HEK293 (cell line): ENCODE results near the gene ARHGAP22.

Experiments
- CTCF ChIA-PET: fragments of 350-600 bp; formaldehyde crosslinking; extraction: SDS; loops from one replicate; lab custom pipeline; 2021; ENCODE audit warnings: antibody characterized with exemption; lab: Yijun Ruan, JAX
- POLR2A ChIA-PET: fragments of 300-600 bp; formaldehyde crosslinking; extraction: SDS; loops from one replicate; lab custom pipeline; 2020; ENCODE audit warnings: antibody characterized with exemption, inconsistent platforms; lab: Yijun Ruan, JAX
- H3K27ac ChIP-seq: fragments of 200-500 bp; sonication (Bioruptor generic); 2 replicates; pipeline ENCODE4 v1.5.1; 2014; ENCODE audit warnings: low read depth, low read length, control low read depth, inconsistent platforms; ENCODE audit errors: extremely low read depth
- H3K36me3 ChIP-seq, 2 experiments: fragments of 200-500 bp in 1 of 2; sonication (Bioruptor generic) in 1 of 2; 1 replicate in 1 of 2; 2 replicates in 1 of 2; pipeline ENCODE4 v1.5.1; 2014 to 2017; ENCODE audit warnings: inconsistent platforms in 2 of 2, low read length in 2 of 2; ENCODE audit not compliant: control insufficient read depth in 2 of 2, insufficient read depth in 1 of 2
- H3K4me1 ChIP-seq: fragments of 200-500 bp; sonication (Bioruptor generic); 2 replicates; pipeline ENCODE4 v1.5.1; 2014; ENCODE audit warnings: mild to moderate bottlenecking, low read length, inconsistent platforms; ENCODE audit not compliant: control insufficient read depth, insufficient read depth
- H3K4me3 ChIP-seq: 2 replicates; pipeline ENCODE4 v1.5.1; 2011; ENCODE audit warnings: low read depth, mild to moderate bottlenecking, control low read depth, low read length, moderate library complexity
- H3K9me3 ChIP-seq: fragments of 200-500 bp; sonication (Bioruptor generic); 2 replicates; pipeline ENCODE4 v1.5.1; 2014; ENCODE audit warnings: low read depth, low read length, inconsistent platforms; ENCODE audit not compliant: control insufficient read depth, insufficient read depth
- BCL11A ChIP-seq: fragments of 450-650 bp; formaldehyde crosslinking; IDR thresholded peaks from 2 replicates; pipeline ENCODE4 v1.5.1; 2016; ENCODE audit warnings: low read depth, missing biosample characterization, missing genetic modification characterization
- BCL6B ChIP-seq: fragments of 450-650 bp; formaldehyde crosslinking; IDR thresholded peaks from 2 replicates; pipeline ENCODE4 v1.5.1; 2017; ENCODE audit warnings: missing biosample characterization, missing genetic modification characterization
- CTCF ChIP-seq: fragments of 450-650 bp; formaldehyde crosslinking; IDR thresholded peaks from 2 replicates; pipeline ENCODE4 v1.5.1; 2016; ENCODE audit warnings: missing biosample characterization, missing genetic modification characterization
- GFI1B ChIP-seq: fragments of 450-650 bp; formaldehyde crosslinking; IDR thresholded peaks from 2 replicates; pipeline ENCODE4 v1.5.1; 2016; ENCODE audit warnings: missing biosample characterization, missing genetic modification characterization
- GLI4 ChIP-seq: fragments of 450-650 bp; formaldehyde crosslinking; IDR thresholded peaks from 2 replicates; pipeline ENCODE4 v1.5.1; 2016; ENCODE audit warnings: missing biosample characterization, missing genetic modification characterization
- KLF7 ChIP-seq: fragments of 450-650 bp; formaldehyde crosslinking; IDR thresholded peaks from 2 replicates; pipeline ENCODE4 v1.5.1; 2016; ENCODE audit warnings: missing biosample characterization, missing genetic modification characterization, borderline replicate concordance
- KLF8 ChIP-seq: fragments of 450-650 bp; formaldehyde crosslinking; IDR thresholded peaks from 2 replicates; pipeline ENCODE4 v1.5.1; 2016; ENCODE audit warnings: missing biosample characterization, missing genetic modification characterization
- MZF1 ChIP-seq: fragments of 450-650 bp; formaldehyde crosslinking; IDR thresholded peaks from 2 replicates; pipeline ENCODE4 v1.5.1; 2017; ENCODE audit warnings: missing biosample characterization, missing genetic modification characterization, borderline replicate concordance
- SCRT1 ChIP-seq: fragments of 450-650 bp; formaldehyde crosslinking; IDR thresholded peaks from 2 replicates; pipeline ENCODE4 v1.5.1; 2016; ENCODE audit warnings: missing biosample characterization, missing genetic modification characterization, borderline replicate concordance
- SCRT2 ChIP-seq: fragments of 450-650 bp; formaldehyde crosslinking; IDR thresholded peaks from 2 replicates; pipeline ENCODE4 v1.5.1; 2016; ENCODE audit warnings: missing biosample characterization, missing genetic modification characterization
- SP7 ChIP-seq: fragments of 450-650 bp; formaldehyde crosslinking; IDR thresholded peaks from 2 replicates; pipeline ENCODE4 v1.5.1; 2016; ENCODE audit warnings: missing biosample characterization, missing genetic modification characterization
- WT1 ChIP-seq: fragments of 450-650 bp; formaldehyde crosslinking; IDR thresholded peaks from 2 replicates; pipeline ENCODE4 v1.5.1; 2016; ENCODE audit warnings: missing biosample characterization, missing genetic modification characterization
- ZBTB17 ChIP-seq: fragments of 450-650 bp; formaldehyde crosslinking; IDR thresholded peaks from 2 replicates; pipeline ENCODE4 v1.5.1; 2016; ENCODE audit warnings: missing biosample characterization, missing genetic modification characterization
- ZBTB44 ChIP-seq: fragments of 450-650 bp; IDR thresholded peaks from 2 replicates; pipeline ENCODE4 v1.5.1; 2018; ENCODE audit warnings: missing biosample characterization, mild to moderate bottlenecking, missing genetic modification characterization
- ZBTB48 ChIP-seq: fragments of 450-650 bp; formaldehyde crosslinking; IDR thresholded peaks from 2 replicates; pipeline ENCODE4 v1.5.1; 2016; ENCODE audit warnings: missing biosample characterization, missing genetic modification characterization
- ZEB2 ChIP-seq: fragments of 450-650 bp; formaldehyde crosslinking; IDR thresholded peaks from 2 replicates; pipeline ENCODE4 v1.5.1; 2016; ENCODE audit warnings: missing biosample characterization, missing genetic modification characterization
- ZIC2 ChIP-seq: fragments of 450-650 bp; formaldehyde crosslinking; IDR thresholded peaks from 2 replicates; pipeline ENCODE4 v1.5.1; 2016; ENCODE audit warnings: missing biosample characterization, missing genetic modification characterization
- ZNF10 ChIP-seq: fragments of 450-650 bp; formaldehyde crosslinking; IDR thresholded peaks from 2 replicates; pipeline ENCODE4 v1.5.1; 2017; ENCODE audit warnings: missing biosample characterization, missing genetic modification characterization
- ZNF138 ChIP-seq: fragments of 450-650 bp; formaldehyde crosslinking; IDR thresholded peaks from 2 replicates; pipeline ENCODE4 v1.5.1; 2016; ENCODE audit warnings: missing biosample characterization, missing genetic modification characterization, borderline replicate concordance
- ZNF157 ChIP-seq: fragments of 450-650 bp; formaldehyde crosslinking; IDR thresholded peaks from 2 replicates; pipeline ENCODE4 v1.5.1; 2016; ENCODE audit warnings: missing biosample characterization, missing genetic modification characterization
- ZNF202 ChIP-seq: fragments of 450-650 bp; formaldehyde crosslinking; IDR thresholded peaks from 2 replicates; pipeline ENCODE4 v1.5.1; 2016; ENCODE audit warnings: missing biosample characterization, missing genetic modification characterization, borderline replicate concordance
- ZNF23 ChIP-seq: fragments of 450-650 bp; formaldehyde crosslinking; IDR thresholded peaks from 2 replicates; pipeline ENCODE4 v1.5.1; 2016; ENCODE audit warnings: missing biosample characterization, missing genetic modification characterization, borderline replicate concordance
- ZNF24 ChIP-seq: fragments of 450-650 bp; formaldehyde crosslinking; IDR thresholded peaks from 2 replicates; pipeline ENCODE4 v1.5.1; 2016; ENCODE audit warnings: missing biosample characterization, missing genetic modification characterization
- ZNF292 ChIP-seq: fragments of 450-650 bp; formaldehyde crosslinking; IDR thresholded peaks from 2 replicates; pipeline ENCODE4 v1.5.1; 2016; ENCODE audit warnings: low read depth, missing biosample characterization, missing genetic modification characterization, borderline replicate concordance
- ZNF335 ChIP-seq: fragments of 450-650 bp; formaldehyde crosslinking; conservative IDR thresholded peaks from 2 replicates; pipeline ENCODE4 v1.5.1; 2016; ENCODE audit warnings: missing biosample characterization, missing genetic modification characterization
- ZNF560 ChIP-seq: fragments of 450-650 bp; formaldehyde crosslinking; IDR thresholded peaks from 2 replicates; pipeline ENCODE4 v1.5.1; 2017; ENCODE audit warnings: missing biosample characterization, missing genetic modification characterization, borderline replicate concordance
- ZNF571 ChIP-seq: fragments of 450-650 bp; formaldehyde crosslinking; IDR thresholded peaks from 2 replicates; pipeline ENCODE4 v1.5.0; 2017; ENCODE audit warnings: missing biosample characterization, missing genetic modification characterization
- ZNF654 ChIP-seq: fragments of 450-650 bp; formaldehyde crosslinking; IDR thresholded peaks from 2 replicates; pipeline ENCODE4 v1.5.1; 2016; ENCODE audit warnings: low read depth, missing biosample characterization, missing genetic modification characterization
- ZNF747 ChIP-seq: fragments of 450-650 bp; formaldehyde crosslinking; IDR thresholded peaks from 2 replicates; pipeline ENCODE4 v1.5.1; 2016; ENCODE audit warnings: missing biosample characterization, missing genetic modification characterization
- TF ChIP-seq, protein P1 (sequence below): fragments of 450-650 bp; formaldehyde crosslinking; IDR thresholded peaks from 2 replicates; pipeline ENCODE4 v1.5.1; 2016; ENCODE audit warnings: missing biosample characterization, missing genetic modification characterization
- TF ChIP-seq, protein P2 (sequence below): fragments of 450-650 bp; formaldehyde crosslinking; IDR thresholded peaks from 2 replicates; pipeline ENCODE4 v1.5.1; 2017; ENCODE audit warnings: missing biosample characterization, missing genetic modification characterization

The ARHGAP22 gene

GRCh38 chr10:48444266-48444665, 160.6 kb downstream of the ARHGAP22 start:
- H3K9me3 ChIP-seq = no peaks in the 10 kb centered on the region
- no peaks in the 10 kb centered on the region for H3K4me1 ChIP-seq
- no peak for TF ChIP-seq ZBTB44 (tag by site-specific recombination)
- no peak for TF ChIP-seq ZNF560 (tag by site-specific recombination)
- no peak for TF ChIP-seq BCL6B (tag by site-specific recombination)
- TF ChIP-seq SCRT1 = peak; percentile 84
- TF ChIP-seq ZNF10 (tag by site-specific recombination) = no peak
- peak; percentile 41 for TF ChIP-seq ZNF654 (tag by site-specific recombination)
- no peak for TF ChIP-seq ZNF138 (tag by site-specific recombination)
- peak; percentile 86 for TF ChIP-seq SCRT2 (tag by site-specific recombination)
- TF ChIP-seq ZNF23 (tag by site-specific recombination) = no peak
- TF ChIP-seq CTCF (tag by site-specific recombination) = no peak; the same call in 1 of the 2 replicates
- TF ChIP-seq, protein P1, sequence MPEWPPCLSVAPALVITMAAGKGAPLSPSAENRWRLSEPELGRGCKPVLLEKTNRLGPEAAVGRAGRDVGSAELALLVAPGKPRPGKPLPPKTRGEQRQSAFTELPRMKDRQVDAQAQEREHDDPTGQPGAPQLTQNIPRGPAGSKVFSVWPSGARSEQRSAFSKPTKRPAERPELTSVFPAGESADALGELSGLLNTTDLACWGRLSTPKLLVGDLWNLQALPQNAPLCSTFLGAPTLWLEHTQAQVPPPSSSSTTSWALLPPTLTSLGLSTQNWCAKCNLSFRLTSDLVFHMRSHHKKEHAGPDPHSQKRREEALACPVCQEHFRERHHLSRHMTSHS (tag by site-specific recombination) = no peak
- no peak for TF ChIP-seq WT1 (tag by site-specific recombination)
- TF ChIP-seq, protein P2, sequence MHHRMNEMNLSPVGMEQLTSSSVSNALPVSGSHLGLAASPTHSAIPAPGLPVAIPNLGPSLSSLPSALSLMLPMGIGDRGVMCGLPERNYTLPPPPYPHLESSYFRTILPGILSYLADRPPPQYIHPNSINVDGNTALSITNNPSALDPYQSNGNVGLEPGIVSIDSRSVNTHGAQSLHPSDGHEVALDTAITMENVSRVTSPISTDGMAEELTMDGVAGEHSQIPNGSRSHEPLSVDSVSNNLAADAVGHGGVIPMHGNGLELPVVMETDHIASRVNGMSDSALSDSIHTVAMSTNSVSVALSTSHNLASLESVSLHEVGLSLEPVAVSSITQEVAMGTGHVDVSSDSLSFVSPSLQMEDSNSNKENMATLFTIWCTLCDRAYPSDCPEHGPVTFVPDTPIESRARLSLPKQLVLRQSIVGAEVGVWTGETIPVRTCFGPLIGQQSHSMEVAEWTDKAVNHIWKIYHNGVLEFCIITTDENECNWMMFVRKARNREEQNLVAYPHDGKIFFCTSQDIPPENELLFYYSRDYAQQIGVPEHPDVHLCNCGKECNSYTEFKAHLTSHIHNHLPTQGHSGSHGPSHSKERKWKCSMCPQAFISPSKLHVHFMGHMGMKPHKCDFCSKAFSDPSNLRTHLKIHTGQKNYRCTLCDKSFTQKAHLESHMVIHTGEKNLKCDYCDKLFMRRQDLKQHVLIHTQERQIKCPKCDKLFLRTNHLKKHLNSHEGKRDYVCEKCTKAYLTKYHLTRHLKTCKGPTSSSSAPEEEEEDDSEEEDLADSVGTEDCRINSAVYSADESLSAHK (tag by site-specific recombination) = no peak
- TF ChIP-seq GFI1B = no peak
- TF ChIP-seq BCL11A (tag by site-specific recombination) = no peak
- peak; percentile 82 for TF ChIP-seq ZIC2 (tag by site-specific recombination)
- TF ChIP-seq ZNF571 (tag by site-specific recombination) = no peak
- no peak for TF ChIP-seq KLF8 (tag by site-specific recombination)
- no peak for TF ChIP-seq ZNF292 (tag by site-specific recombination)
- TF ChIP-seq ZBTB17 (tag by site-specific recombination) = 0 out of 2 replicates have a peak, but pooled peaks have one; percentile 17
- no peak for TF ChIP-seq ZNF157 (tag by site-specific recombination)
- no peak for TF ChIP-seq MZF1 (tag by site-specific recombination)
- no peak for TF ChIP-seq ZNF24 (tag by site-specific recombination)
- TF ChIP-seq ZEB2 (tag by site-specific recombination) = no peak
- no peak for TF ChIP-seq KLF7 (tag by site-specific recombination)
- no peak for TF ChIP-seq ZNF747
- no peak for TF ChIP-seq GLI4
- TF ChIP-seq ZNF202 (tag by site-specific recombination) = no peak
- no peak for TF ChIP-seq ZBTB48 (tag by site-specific recombination)
- no peak for TF ChIP-seq SP7 (tag by site-specific recombination)
- no peak for TF ChIP-seq ZNF335 (tag by site-specific recombination)
- POLR2A ChIA-PET = no interaction called here
- CTCF ChIA-PET = interaction anchor here (0.6 to 2.9 kb wide), 10 partner anchors 45 to 1892 kb away, joined by 3 to 21 read pairs (median 4); no protein-coding TSS in a partner anchor
- no peak overlapping the region for H3K27ac ChIP-seq
- no peak overlapping the region for H3K4me3 ChIP-seq
- peaks cover 0 to 14% of the 10 kb centered on the region in 2 experiments; a peak in 1 of 3 replicates for H3K36me3 ChIP-seq
